ENCODE data around the gene ARHGAP9.
A peak's percentile ranks its signal among the peaks of the same experiment; 100 is the strongest.

ARHGAP9 gene

GRCh38 chr12:57471661-57472060 lies 8.0 kb downstream of the ARHGAP9 start:
- DNase-seq: no peak

- DNase-seq: no peak
Measured at GRCh38 chr12:57470970-57471656, 8.6 kb downstream of the ARHGAP9 start.

GRCh38 chr12:57470286-57470969 lies 9.2 kb downstream of the ARHGAP9 start:
- no peak for DNase-seq

DNA sequence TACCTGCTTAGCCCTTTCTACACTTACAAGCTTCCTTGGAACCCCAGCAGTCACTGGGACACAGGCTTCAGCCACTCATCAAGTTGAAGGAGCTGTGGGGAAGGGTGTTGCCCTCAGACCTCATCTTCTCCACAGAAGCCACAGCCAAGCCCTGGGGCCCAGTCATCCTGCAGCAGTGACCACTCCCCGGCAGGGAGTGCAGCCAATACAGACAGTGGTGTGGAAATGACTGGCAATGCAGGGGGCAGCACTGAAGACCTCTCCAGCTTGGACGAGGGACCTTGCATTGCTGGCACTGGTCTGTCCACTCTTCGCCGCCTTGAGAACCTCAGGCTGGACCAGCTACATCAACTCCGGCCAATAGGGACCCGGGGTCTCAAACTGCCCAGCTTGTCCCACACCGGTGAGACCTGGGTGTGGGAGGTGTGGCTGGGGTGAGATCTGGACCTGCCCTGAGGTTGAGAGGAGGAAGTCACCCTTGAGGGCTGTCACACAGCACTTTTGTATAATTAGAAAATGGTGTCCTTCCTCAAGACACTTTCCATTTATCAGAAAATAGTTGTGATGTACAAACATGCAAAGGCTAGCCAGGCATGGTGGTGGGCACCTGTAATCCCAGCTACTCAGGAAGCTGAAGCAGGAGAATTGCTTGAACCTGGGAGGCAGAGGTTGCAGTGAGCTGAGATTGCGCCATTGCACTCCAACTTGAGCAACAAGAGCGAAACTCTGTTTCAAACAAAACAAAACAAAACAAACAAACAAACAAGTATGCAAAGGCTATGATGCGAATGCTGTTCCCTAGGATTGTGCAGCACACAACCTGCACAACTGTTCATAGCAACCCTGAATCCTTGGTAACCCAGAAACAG lies 10.1 kb downstream of the ARHGAP9 start:
- DNase-seq: no peak

DNA sequence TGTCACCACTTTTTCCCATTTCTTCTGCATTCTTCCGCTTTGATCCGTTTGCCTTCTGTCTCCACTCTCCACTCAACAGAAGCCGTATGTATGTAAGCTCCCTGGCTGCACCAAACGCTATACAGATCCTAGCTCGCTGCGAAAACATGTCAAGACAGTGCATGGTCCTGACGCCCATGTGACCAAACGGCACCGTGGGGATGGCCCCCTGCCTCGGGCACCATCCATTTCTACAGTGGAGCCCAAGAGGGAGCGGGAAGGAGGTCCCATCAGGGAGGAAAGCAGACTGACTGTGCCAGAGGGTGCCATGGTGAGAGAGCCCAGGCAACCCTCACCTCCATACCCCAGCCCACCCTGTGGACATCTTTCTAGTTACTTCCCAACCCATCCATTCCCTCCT lies 11.8 kb downstream of the ARHGAP9 start:
- no peak for DNase-seq

GRCh38 chr12:57467212-57467874 lies 12.3 kb downstream of the ARHGAP9 start:
- DNase-seq: no peak

GRCh38 chr12:57465747-57466505 lies 13.7 kb downstream of the ARHGAP9 start:
- no peak for DNase-seq

DNA sequence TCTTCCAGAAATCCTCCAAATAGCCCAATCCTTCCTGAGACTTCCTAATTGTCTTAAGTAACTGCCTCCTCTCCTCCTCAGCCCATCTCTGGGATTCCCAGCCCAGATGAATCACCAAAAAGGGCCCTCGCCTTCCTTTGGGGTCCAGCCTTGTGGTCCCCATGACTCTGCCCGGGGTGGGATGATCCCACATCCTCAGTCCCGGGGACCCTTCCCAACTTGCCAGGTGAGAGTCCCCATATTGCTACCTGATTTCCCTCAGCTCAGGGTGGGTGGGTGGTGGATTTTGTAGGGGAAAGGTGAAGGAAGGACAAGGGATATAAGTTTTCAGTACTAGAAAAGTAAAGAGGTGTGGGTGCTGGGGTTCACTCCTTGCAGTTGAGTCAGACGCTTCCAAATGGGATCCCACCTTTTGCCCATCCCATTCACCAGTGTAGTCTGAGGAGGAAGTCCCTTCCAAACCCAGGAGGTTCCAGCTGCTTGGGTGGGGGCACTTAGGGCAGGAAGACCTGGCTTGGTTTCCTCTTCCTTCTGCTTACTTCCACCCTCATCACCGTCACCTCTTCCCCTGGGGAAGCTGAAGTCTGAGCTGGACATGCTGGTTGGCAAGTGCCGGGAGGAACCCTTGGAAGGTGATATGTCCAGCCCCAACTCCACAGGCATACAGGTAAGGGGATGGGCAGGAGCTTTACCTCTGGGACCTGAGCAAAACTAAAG lies 14.5 kb downstream of the ARHGAP9 start:
- DNase-seq: no peak

GRCh38 chr12:57464569-57464968 lies 15.1 kb downstream of the ARHGAP9 start:
- no peak for DNase-seq

DNA sequence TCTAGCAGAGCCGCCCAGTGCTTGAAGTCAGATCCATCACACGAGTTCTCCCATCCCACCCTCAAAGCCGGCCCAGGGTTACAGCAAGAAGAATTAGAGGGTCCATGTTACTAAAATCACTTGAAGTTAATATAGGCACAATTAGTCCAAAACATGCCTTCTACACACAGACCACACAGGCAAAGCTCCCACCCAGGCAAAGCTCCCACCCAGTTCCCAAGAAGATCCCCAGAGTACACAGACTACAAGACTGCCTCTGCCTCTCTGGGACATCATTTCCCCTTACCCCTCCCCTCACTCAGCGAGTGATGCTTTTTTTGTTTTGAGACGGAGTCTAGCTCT lies 16.8 kb downstream of the ARHGAP9 start:
- no peak for DNase-seq

- DNase-seq: peak; percentile 92
Measured at GRCh38 chr12:57462251-57462911, 17.3 kb downstream of the ARHGAP9 start.

GRCh38 chr12:57461917-57462250 lies 17.8 kb downstream of the ARHGAP9 start:
- peak; percentile 20 for DNase-seq

DNA sequence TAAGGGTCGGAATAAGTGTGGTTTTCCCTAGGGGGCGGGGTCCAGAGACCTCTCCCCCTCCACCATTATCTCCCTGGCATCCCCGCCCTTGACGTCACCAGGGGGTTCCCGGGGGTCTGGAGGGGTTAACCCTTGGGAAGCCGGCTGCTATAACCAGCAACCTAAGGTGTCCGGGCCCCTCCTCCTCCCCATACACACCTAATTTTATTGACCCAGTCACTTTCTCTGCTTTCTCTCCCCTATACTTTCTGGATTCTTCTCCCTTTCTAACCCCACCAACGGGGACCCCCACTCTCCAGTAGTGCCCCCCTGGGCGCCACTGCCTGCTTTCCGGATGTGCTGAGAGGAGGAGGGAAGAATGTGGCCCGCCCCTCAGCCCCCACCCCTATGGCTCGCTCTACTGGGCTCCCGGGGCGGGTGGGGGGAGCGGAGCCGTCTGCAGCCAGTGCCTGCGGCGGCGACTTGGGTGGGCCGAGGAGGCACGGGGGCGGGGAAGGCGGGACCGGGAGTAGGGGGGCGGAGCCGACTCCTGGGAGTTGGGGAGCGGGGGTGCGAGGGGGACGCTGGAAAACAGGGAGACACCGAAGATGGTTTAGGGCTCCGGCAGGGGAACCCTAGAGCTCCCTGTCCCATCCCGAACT lies 18.3 kb downstream of the ARHGAP9 start:
- peak; percentile 35 for DNase-seq

DNA sequence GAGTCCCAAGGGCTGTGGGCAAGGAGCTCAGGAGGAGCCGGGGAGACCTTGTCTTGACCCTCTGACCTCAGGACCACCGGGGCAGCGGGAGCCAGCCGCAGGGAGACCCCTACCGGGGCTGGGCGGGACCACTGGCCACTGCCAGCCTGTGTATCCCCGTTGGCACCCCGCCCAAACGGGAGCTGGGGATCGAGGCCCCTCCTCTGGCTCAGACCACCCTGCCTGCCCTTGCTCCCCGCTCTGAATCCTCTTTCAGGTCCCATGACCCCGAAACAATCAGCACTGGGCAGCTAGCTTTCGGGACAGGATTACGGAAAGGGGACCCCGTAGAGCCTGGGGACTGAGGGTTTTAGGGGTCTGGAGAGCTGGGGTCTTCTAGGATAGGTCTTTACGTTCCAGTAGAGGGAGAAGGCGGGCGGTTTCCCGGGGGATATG lies 18.8 kb downstream of the ARHGAP9 start:
- DNase-seq: no peak

- DNase-seq: peak; percentile 24
Measured at GRCh38 chr12:57460468-57460784, 19.2 kb downstream of the ARHGAP9 start.

GRCh38 chr12:57459750-57460467 lies 19.8 kb downstream of the ARHGAP9 start, which contains the start of gene GLI1:
Gene GLI1 (plus strand): TSS chr12:57459785. CDS start chr12:57463692, 3,907 bp downstream.
- DNase-seq: no peak

- DNase-seq: peak; percentile 95
Measured at GRCh38 chr12:57459055-57459749, 20.5 kb downstream of the ARHGAP9 start.

GRCh38 chr12:57458665-57459054 lies 21.0 kb downstream of the ARHGAP9 start:
- no peak for DNase-seq

- DNase-seq: no peak
Measured at GRCh38 chr12:57456737-57457490, 22.8 kb downstream of the ARHGAP9 start.
